Activated naive CD4-positive, alpha-beta T cell treated with anti-CD3 and anti-CD28 coated beads for 36 hours (primary cell): ENCODE results near the gene CWC27. TPM values are rescaled to one million over a fixed set of nuclear protein-coding genes. Genes with fewer than 3 reads are reported as not detected.

Source experiments
- CTCF ChIA-PET: fragments of 350-600 bp; sonication (Branson Sonifier 250); formaldehyde crosslinking; loops from one replicate; lab custom pipeline; 2021; ENCODE audit warnings: antibody characterized with exemption; lab: Charles Lee
- DNase-seq: peaks from one replicate; pipeline ENCODE4 v3.0.0-alpha.2; 2020
- H3K27ac Mint-ChIP-seq: one replicate; pipeline ENCODE4 v1.8.0; 2021; ENCODE audit warnings: mild to moderate bottlenecking, mixed read lengths
- H3K27me3 Mint-ChIP-seq: one replicate; pipeline ENCODE4 v1.8.0; 2021; ENCODE audit warnings: low read depth, mixed read lengths
- H3K36me3 Mint-ChIP-seq: one replicate; pipeline ENCODE4 v1.8.0; 2021; ENCODE audit warnings: low read depth, mixed read lengths
- H3K4me1 Mint-ChIP-seq: one replicate; pipeline ENCODE4 v1.8.0; 2021; ENCODE audit warnings: low read depth, mixed read lengths
- H3K4me3 Mint-ChIP-seq: one replicate; pipeline ENCODE4 v1.8.0; 2021; ENCODE audit warnings: mild to moderate bottlenecking, moderate library complexity, mixed read lengths
- H3K9me3 Mint-ChIP-seq: one replicate; pipeline ENCODE4 v1.8.0; 2021; ENCODE audit warnings: mixed read lengths
- intact Hi-C: fragments of 100-400 bp; cut with micrococcal nuclease; formaldehyde crosslinking; loops from one replicate; pipeline ENCODE4 v1.15.1; 2023
- total RNA-seq, 2 experiments: library from RNA; stranded (reverse); gene quantifications; one replicate each; pipeline ENCODE4 v1.2.3, GENCODE V29; 2021

Gene CWC27
- total RNA-seq, 2 experiments from 2014 or later, result 35.8 to 39.8 TPM

DNA sequence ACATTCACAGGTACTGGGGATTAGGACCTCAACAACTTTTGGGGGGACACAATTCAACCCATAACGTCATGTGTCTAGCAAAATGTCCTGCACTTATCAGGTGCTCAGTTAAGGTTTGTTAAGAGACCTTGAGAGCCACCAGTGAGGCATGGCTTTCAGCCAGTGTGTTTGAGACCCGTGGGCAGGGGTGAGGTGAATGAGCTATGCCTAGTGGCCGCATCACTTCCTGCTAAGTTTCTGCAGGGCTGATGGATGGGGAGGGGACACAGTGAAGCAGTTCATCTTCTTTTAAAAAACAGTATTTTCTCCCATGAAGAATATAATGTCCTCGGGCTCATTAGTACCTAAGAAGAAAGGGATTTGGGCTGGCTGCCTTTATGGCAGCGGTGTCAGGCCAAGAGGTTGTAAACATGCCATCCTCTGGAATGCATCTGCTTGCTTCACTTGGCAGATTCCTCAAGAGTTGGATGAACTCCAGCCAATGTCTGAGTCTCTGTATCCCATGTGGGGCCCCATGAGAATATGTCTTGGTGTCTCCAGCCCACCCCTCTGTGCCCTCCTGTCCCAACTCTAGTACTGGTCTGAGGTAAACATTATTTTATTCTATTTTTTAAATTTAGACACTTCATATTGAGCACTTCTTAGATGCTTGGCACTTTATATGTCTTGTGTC lies 282.2 kb downstream of the CWC27 start:
- DNase-seq, result no peak
- H3K4me3 Mint-ChIP-seq, result no peak overlapping the region
- no peaks in the 10 kb centered on the region for H3K36me3 Mint-ChIP-seq
- peaks cover 3% of the 10 kb centered on the region for H3K27me3 Mint-ChIP-seq
- intact Hi-C loops, result no loop called here
- CTCF ChIA-PET, result no interaction called here
- no peaks in the 10 kb centered on the region for H3K4me1 Mint-ChIP-seq
- H3K9me3 Mint-ChIP-seq, result no peaks in the 10 kb centered on the region
- H3K27ac Mint-ChIP-seq, result no peak overlapping the region

GRCh38 chr5:65055938-65056337 lies 287.2 kb downstream of the CWC27 start:
- no peak overlapping the region for H3K4me3 Mint-ChIP-seq
- no peaks in the 10 kb centered on the region for H3K9me3 Mint-ChIP-seq
- H3K27me3 Mint-ChIP-seq, result peaks cover 3% of the 10 kb centered on the region
- H3K4me1 Mint-ChIP-seq, result no peaks in the 10 kb centered on the region
- intact Hi-C loops, result no loop called here
- DNase-seq, result no peak
- CTCF ChIA-PET, result no interaction called here
- no peaks in the 10 kb centered on the region for H3K36me3 Mint-ChIP-seq
- no peak overlapping the region for H3K27ac Mint-ChIP-seq

- intact Hi-C loops, result no loop called here
- H3K9me3 Mint-ChIP-seq, result no peaks in the 10 kb centered on the region
- H3K36me3 Mint-ChIP-seq, result no peaks in the 10 kb centered on the region
- no peaks in the 10 kb centered on the region for H3K4me1 Mint-ChIP-seq
- no peak overlapping the region for H3K4me3 Mint-ChIP-seq
- CTCF ChIA-PET, result interaction anchor here (0.8 kb wide), 1 partner anchor 22 kb away, joined by 4 read pairs; no protein-coding TSS in a partner anchor
- H3K27ac Mint-ChIP-seq, result no peak overlapping the region
- DNase-seq, result no peak
- H3K27me3 Mint-ChIP-seq, result peaks cover 5% of the 10 kb centered on the region
Observed at GRCh38 chr5:65059681-65060598, 291.2 kb downstream of the CWC27 start.

DNA sequence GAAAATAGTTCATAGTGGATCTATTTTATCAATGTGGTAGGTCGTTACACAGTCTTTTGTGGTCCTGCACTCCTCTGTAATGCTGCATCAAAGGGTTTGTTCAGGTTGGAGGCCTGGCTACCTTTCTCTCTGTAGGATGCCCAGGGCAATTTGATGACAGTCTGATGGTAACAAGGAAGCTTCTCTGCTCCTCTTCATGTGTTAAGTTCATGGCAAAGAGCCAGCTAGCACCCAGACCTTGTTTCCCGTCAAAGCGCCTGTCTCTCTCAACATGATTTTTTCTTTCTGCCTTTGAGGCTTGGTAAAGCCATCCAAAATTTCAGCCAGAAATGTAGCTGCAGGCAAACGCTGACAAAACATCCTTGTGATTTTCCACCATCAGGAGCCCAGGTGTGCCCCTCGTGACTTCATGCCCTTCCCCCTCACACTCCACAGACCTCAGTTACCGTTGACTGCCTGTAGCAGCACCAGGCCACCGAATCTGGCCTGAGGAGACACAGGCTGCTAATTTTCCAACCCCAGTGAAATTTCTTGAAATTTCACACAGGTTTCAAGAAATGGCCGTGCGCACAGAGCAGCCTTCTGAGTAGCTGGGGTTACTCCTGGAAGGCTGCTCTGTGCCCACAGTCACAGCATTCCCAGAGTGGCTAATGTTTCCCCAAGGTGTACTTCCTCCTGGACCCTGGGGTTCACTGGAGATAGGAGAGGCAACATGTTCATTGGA lies 292.7 kb downstream of the CWC27 start:
- intact Hi-C loops, result no loop called here
- H3K9me3 Mint-ChIP-seq, result no peaks in the 10 kb centered on the region
- no peaks in the 10 kb centered on the region for H3K36me3 Mint-ChIP-seq
- H3K4me1 Mint-ChIP-seq, result no peaks in the 10 kb centered on the region
- no peak overlapping the region for H3K27ac Mint-ChIP-seq
- DNase-seq, result no peak
- H3K4me3 Mint-ChIP-seq, result no peak overlapping the region
- CTCF ChIA-PET, result no interaction called here
- H3K27me3 Mint-ChIP-seq, result peaks cover 5% of the 10 kb centered on the region

- no peak overlapping the region for H3K4me3 Mint-ChIP-seq
- no peaks in the 10 kb centered on the region for H3K4me1 Mint-ChIP-seq
- no peaks in the 10 kb centered on the region for H3K9me3 Mint-ChIP-seq
- intact Hi-C loops, result no loop called here
- H3K36me3 Mint-ChIP-seq, result no peaks in the 10 kb centered on the region
- H3K27ac Mint-ChIP-seq, result no peak overlapping the region
- peaks cover 5% of the 10 kb centered on the region for H3K27me3 Mint-ChIP-seq
- CTCF ChIA-PET, result no interaction called here
- no peak for DNase-seq
Observed at GRCh38 chr5:65061974-65062353, 293.2 kb downstream of the CWC27 start.

DNA sequence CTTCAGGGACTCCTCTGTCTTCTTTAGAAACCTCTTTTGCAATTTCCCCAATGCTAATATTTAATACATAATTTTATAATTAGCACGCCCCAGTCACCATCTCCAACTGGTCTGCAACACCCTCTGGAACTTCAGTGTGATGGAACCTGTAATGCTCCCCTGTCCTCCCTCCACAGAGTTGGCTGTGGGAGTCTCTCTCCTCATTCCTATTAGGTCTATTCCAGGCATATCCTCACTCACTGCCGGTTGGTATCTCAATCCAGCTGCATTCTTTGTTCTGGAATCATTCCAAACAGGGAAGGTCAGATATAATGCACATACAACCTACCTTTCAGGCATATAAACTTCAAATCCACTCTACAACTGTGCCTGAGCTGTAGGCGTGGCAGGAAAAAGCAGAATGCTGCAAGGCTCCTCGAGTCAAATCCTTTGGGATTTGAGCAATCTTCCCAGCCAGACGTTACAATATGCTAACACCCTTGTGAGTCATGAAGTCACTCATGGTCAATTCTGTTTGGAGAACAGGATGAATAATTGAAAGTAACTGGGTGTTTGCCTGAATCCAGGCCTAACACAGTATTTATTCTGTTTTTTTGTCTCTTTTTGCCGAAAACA lies 293.8 kb downstream of the CWC27 start:
- H3K27ac Mint-ChIP-seq, result no peak overlapping the region
- H3K36me3 Mint-ChIP-seq, result no peaks in the 10 kb centered on the region
- CTCF ChIA-PET, result interaction anchor here (0.5 to 0.9 kb wide), 2 partner anchors 41 to 261 kb away, joined by 3 read pairs; no protein-coding TSS in a partner anchor
- H3K27me3 Mint-ChIP-seq, result peaks cover 5% of the 10 kb centered on the region
- no peaks in the 10 kb centered on the region for H3K4me1 Mint-ChIP-seq
- DNase-seq, result no peak
- no peak overlapping the region for H3K4me3 Mint-ChIP-seq
- intact Hi-C loops, result no loop called here
- no peaks in the 10 kb centered on the region for H3K9me3 Mint-ChIP-seq

- H3K9me3 Mint-ChIP-seq, result no peaks in the 10 kb centered on the region
- H3K27me3 Mint-ChIP-seq, result peaks cover 5% of the 10 kb centered on the region
- H3K27ac Mint-ChIP-seq, result no peak overlapping the region
- intact Hi-C loops, result no loop called here
- no peaks in the 10 kb centered on the region for H3K4me1 Mint-ChIP-seq
- no peaks in the 10 kb centered on the region for H3K36me3 Mint-ChIP-seq
- DNase-seq, result no peak
- no peak overlapping the region for H3K4me3 Mint-ChIP-seq
- CTCF ChIA-PET, result no interaction called here
Observed at GRCh38 chr5:65065001-65065511, 296.3 kb downstream of the CWC27 start.

- Mint-ChIP-seq H3K4me1 (no peaks in the 10 kb centered on the region), H3K9me3 (no peaks in the 10 kb centered on the region), H3K4me3 (no peak overlapping the region), H3K36me3 (no peaks in the 10 kb centered on the region), H3K27ac (no peak overlapping the region), H3K27me3 (peaks cover 5% of the 10 kb centered on the region)
- CTCF ChIA-PET, result no interaction called here
- intact Hi-C loops, result no loop called here
- no peak for DNase-seq
Observed at GRCh38 chr5:65066387-65067146, 297.8 kb downstream of the CWC27 start.

GRCh38 chr5:65067147-65067506 lies 298.4 kb downstream of the CWC27 start:
- intact Hi-C loops, result no loop called here
- H3K4me1 Mint-ChIP-seq, result no peaks in the 10 kb centered on the region
- no peak overlapping the region for H3K4me3 Mint-ChIP-seq
- CTCF ChIA-PET, result interaction anchor here (0.6 to 1.0 kb wide), 2 partner anchors 67 to 257 kb away, joined by 3 to 4 read pairs; no protein-coding TSS in a partner anchor
- no peaks in the 10 kb centered on the region for H3K36me3 Mint-ChIP-seq
- peaks cover 5% of the 10 kb centered on the region for H3K27me3 Mint-ChIP-seq
- H3K27ac Mint-ChIP-seq, result no peak overlapping the region
- no peak for DNase-seq
- H3K9me3 Mint-ChIP-seq, result no peaks in the 10 kb centered on the region
